ENCODE data around the gene IFI16.
A peak's percentile ranks its signal among the peaks of the same experiment; 100 is the strongest.
"Not testable (repeated sequence)": the region's sequence is repeated elsewhere in the genome, so short reads cannot be mapped to it uniquely, and the experiment has no call there.

The IFI16 gene

DNA sequence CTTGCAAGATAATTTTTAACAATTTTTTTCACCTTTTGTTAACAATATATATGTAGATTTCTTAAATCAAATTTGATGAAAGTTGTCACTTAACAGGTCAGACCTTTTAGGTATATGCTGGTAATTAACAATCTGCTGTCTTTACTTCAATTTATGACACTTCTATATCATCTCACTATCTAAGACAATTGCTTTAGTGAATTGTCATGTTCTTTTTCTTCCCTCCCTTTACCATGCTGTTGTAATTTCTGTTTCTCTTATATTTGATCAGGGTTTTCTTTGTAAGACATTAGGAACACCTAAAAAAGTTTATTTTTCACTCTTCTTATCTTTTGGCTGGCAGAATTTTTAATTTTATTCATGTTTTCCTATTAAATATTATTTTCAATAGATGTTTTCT lies 2.0 kb downstream of the IFI16 start:
- H3K27me3 Mint-ChIP-seq, result no peaks in the 10 kb centered on the region
- peaks cover 67% of the 10 kb centered on the region for H3K4me1 Mint-ChIP-seq (ENCODE audit: low read depth)
- H3K9me3 Mint-ChIP-seq, result no peaks in the 10 kb centered on the region
- peaks cover 66% of the 10 kb centered on the region for H3K36me3 Mint-ChIP-seq (ENCODE audit: low read depth)
- intact Hi-C loops (cut with micrococcal nuclease), result no loop called here
- peak overlapping the region; percentile 81 for H3K4me3 Mint-ChIP-seq
- peak overlapping the region; percentile 92 for H3K27ac Mint-ChIP-seq

DNA sequence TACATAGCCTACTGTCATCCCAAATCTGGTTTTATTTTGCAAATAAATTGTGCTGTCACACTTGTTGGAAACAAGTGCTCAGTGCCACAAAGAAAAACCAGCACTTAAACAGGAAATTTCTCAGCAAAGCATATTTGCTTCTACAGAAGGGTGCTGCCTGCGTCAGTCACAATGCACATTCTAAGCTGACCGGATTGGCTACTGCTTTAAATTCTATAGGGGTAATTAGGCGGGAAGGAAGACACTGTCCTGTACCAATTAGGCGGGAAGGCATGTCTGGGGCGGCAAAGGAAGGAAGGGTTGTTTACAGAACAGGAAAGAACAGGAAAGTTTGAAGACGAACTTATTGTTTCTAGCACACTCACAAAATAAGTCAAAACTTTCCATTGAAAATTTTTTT lies 2.8 kb downstream of the IFI16 start:
- H3K27me3 Mint-ChIP-seq, result no peaks in the 10 kb centered on the region
- peaks cover 72% of the 10 kb centered on the region for H3K36me3 Mint-ChIP-seq (ENCODE audit: low read depth)
- H3K9me3 Mint-ChIP-seq, result no peaks in the 10 kb centered on the region
- peak overlapping the region; percentile 92 for H3K27ac Mint-ChIP-seq
- peak overlapping the region; percentile 83 for H3K4me3 Mint-ChIP-seq
- intact Hi-C loops (cut with micrococcal nuclease), result no loop called here
- peaks cover 64% of the 10 kb centered on the region for H3K4me1 Mint-ChIP-seq (ENCODE audit: low read depth)

DNA sequence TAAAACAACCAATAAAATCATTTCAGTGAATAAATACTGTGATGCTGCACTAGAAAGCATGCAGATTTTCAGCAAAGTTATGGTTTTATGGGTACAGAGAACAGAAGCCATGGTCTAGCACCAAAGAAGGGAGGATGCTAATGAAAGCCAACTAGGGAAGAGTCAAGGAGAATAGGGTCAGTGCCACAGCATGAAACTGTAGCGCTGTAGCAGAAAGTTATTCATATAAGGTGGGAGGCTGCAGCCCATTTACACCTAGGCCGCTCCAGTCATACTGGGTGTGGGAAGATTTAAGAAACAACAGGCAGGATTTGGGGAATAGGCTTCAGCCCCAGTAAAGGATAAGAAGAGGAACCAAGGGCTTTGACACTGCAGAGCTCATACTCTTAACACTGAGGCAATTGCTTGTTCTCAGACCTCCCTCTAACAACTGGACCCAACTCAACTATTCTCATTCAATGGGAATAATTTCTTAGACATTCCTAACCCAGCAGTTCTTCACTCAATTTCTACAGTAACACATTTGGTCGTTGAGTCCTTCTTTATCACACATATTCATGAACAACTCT lies 4.4 kb downstream of the IFI16 start:
- H3K27ac Mint-ChIP-seq, result peak overlapping the region; percentile 92
- peaks cover 61% of the 10 kb centered on the region for H3K4me1 Mint-ChIP-seq (ENCODE audit: low read depth)
- no peaks in the 10 kb centered on the region for H3K27me3 Mint-ChIP-seq
- peaks cover 88% of the 10 kb centered on the region for H3K36me3 Mint-ChIP-seq (ENCODE audit: low read depth)
- intact Hi-C loops (cut with micrococcal nuclease), result no loop called here
- H3K4me3 Mint-ChIP-seq, result peak overlapping the region; percentile 83
- no peaks in the 10 kb centered on the region for H3K9me3 Mint-ChIP-seq

DNA sequence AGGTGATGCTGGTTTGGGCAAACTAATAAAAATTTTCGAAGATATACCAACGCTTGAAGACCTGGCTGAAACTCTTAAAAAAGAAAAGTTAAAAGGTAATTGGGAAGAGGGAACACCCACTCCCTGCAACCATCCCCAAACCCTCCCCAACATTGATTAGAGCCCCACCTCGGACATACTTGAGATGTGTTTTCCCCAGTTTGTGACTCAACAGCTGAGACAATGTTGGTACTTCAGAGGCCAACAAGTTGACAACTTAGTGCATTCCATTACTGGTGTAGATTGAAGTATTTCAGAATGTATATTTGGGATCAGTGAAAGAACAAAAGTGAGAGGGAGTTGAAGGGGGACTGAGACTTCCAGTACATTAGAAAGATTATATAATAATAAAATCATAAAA lies 5.1 kb downstream of the IFI16 start:
- Mint-ChIP-seq H3K27me3 (no peaks in the 10 kb centered on the region), H3K27ac (peak overlapping the region; percentile 92), H3K4me1 (ENCODE audit: low read depth) (peaks cover 62% of the 10 kb centered on the region), H3K36me3 (ENCODE audit: low read depth) (peaks cover 95% of the 10 kb centered on the region), H3K4me3 (peak overlapping the region; percentile 83), H3K9me3 (no peaks in the 10 kb centered on the region)
- intact Hi-C loops (cut with micrococcal nuclease), result loop anchor here (5.0 kb wide), 1 partner anchor 52 kb away; no protein-coding TSS in a partner anchor

- no peaks in the 10 kb centered on the region for H3K9me3 Mint-ChIP-seq
- H3K4me3 Mint-ChIP-seq, result peak overlapping the region; percentile 40
- H3K4me1 Mint-ChIP-seq (ENCODE audit: low read depth), result peaks cover 65% of the 10 kb centered on the region
- peak overlapping the region; percentile 92 for H3K27ac Mint-ChIP-seq
- H3K36me3 Mint-ChIP-seq (ENCODE audit: low read depth), result peaks cover 95% of the 10 kb centered on the region
- intact Hi-C loops (cut with micrococcal nuclease), result loop anchor here (5.0 kb wide), 1 partner anchor 52 kb away; no protein-coding TSS in a partner anchor
- H3K27me3 Mint-ChIP-seq, result no peaks in the 10 kb centered on the region
Measured at GRCh38 chr1:159015440-159015909, 5.8 kb downstream of the IFI16 start.

DNA sequence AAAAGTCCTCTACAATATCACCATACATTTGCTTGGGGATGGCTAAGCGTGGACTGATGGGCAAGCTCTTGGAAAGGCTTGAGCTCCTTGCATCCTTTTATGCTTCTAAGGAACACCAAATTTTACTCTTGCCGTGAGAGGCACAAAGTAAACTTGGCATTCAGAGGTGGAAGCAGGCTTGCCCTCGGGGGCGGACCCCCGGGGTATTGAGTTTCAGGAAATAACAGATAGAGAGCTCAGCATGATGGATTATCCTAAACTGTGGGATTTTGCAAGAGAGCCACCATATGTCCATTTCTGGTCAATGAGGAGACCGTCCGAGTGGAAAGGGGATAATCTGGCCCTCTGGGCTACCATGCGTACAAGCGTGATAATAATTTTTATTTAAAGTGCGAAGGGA lies 14.0 kb downstream of the IFI16 start:
- intact Hi-C loops (cut with micrococcal nuclease), result no loop called here
- Mint-ChIP-seq H3K4me1 (ENCODE audit: low read depth) (peaks cover 61% of the 10 kb centered on the region), H3K9me3 (no peaks in the 10 kb centered on the region), H3K27ac (no peak overlapping the region), H3K4me3 (no peak overlapping the region), H3K36me3 (ENCODE audit: low read depth) (peaks cover 98% of the 10 kb centered on the region), H3K27me3 (no peaks in the 10 kb centered on the region)

GRCh38 chr1:159025043-159025442 lies 15.3 kb downstream of the IFI16 start:
- Mint-ChIP-seq H3K36me3 (ENCODE audit: low read depth) (peaks cover 98% of the 10 kb centered on the region), H3K9me3 (no peaks in the 10 kb centered on the region), H3K4me3 (no peak overlapping the region), H3K4me1 (ENCODE audit: low read depth) (peaks cover 61% of the 10 kb centered on the region), H3K27me3 (no peaks in the 10 kb centered on the region), H3K27ac (no peak overlapping the region)
- intact Hi-C loops (cut with micrococcal nuclease), result no loop called here

- H3K4me3 Mint-ChIP-seq; H3K27ac Mint-ChIP-seq; H3K27me3 Mint-ChIP-seq; intact Hi-C loops (cut with micrococcal nuclease); H3K9me3 Mint-ChIP-seq: not testable (repeated sequence)
- H3K36me3 Mint-ChIP-seq (ENCODE audit: low read depth), result peaks cover 98% of the 10 kb centered on the region
- H3K4me1 Mint-ChIP-seq (ENCODE audit: low read depth), result peaks cover 74% of the 10 kb centered on the region
Measured at GRCh38 chr1:159026841-159027240, 17.1 kb downstream of the IFI16 start.

DNA sequence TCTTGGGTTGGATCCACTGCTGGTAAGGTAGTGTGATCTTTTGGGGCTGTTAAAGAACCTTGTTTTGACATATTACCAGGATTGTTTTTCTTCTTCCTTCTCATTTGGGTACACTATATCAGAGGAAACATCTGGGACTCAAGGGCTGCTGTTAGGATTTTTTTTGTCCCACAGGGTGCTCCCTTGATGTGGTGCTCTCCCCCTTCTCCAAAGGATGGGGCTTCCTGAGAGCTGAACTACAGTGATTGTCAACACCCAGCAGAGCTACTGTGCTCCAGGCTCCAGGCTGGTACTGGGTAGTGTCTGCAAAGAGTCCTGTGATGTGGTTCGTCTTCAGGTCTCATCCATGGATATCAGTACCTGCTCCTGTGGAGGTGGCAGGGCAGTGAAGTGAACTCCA lies 20.6 kb downstream of the IFI16 start:
- Mint-ChIP-seq H3K4me1 (ENCODE audit: low read depth) (peaks cover 64% of the 10 kb centered on the region), H3K9me3 (no peaks in the 10 kb centered on the region), H3K27me3 (no peaks in the 10 kb centered on the region), H3K27ac (no peak overlapping the region), H3K4me3 (no peak overlapping the region), H3K36me3 (ENCODE audit: low read depth) (peaks cover 98% of the 10 kb centered on the region)
- intact Hi-C loops (cut with micrococcal nuclease), result no loop called here

DNA sequence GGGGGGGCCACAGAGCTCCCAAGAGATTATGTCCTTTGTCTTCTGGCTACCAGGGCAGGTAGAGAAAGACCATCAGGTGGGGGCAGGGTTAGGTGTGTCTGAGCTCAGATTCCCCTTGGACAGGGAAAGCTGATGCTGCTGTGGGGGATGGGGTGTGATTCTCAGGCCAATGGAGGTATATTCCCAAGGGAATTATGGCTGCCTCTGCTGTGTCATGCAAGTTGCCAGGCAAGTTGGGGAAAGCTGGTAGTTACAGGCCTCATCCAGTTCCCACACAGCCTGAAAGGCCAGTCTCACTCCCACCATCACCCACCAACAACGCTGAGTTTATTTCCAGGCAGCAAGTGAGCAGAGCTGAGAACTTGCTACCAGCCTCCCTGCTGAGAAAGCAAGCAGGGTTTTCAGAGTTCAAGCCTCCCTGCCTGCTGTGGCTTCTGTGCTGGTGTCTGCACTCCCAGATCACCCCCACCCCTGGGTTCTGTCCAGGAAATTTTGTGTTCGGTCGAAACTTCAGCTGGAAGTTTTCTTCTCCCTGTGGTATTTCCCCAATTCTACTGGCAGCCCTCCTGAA lies 21.3 kb downstream of the IFI16 start:
- H3K4me1 Mint-ChIP-seq (ENCODE audit: low read depth), result peaks cover 57% of the 10 kb centered on the region
- no peaks in the 10 kb centered on the region for H3K27me3 Mint-ChIP-seq
- H3K36me3 Mint-ChIP-seq (ENCODE audit: low read depth), result peaks cover 98% of the 10 kb centered on the region
- H3K4me3 Mint-ChIP-seq, result no peak overlapping the region
- intact Hi-C loops (cut with micrococcal nuclease), result no loop called here
- no peaks in the 10 kb centered on the region for H3K9me3 Mint-ChIP-seq
- H3K27ac Mint-ChIP-seq, result no peak overlapping the region

DNA sequence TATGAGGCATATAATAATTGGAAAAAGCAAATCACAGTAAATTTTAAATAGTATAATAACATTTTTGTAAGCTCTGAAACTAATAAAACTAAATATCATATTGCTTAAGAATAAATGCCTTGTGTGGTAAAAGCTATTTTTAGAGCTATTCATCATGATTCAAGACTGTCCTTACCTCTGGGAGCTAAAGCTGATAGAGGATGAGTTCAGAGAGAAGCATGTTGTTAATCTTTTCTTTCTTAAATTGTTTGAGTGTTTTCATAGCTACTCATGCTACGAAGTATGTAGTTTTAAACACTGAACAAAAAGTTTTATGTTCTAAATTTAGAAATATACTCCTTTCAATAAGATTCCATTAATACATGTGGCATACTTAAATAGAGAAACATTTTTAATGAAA lies 30.5 kb downstream of the IFI16 start:
- Mint-ChIP-seq H3K27ac (no peak overlapping the region), H3K9me3 (no peaks in the 10 kb centered on the region), H3K36me3 (ENCODE audit: low read depth) (peaks cover 88% of the 10 kb centered on the region), H3K4me3 (no peak overlapping the region), H3K27me3 (no peaks in the 10 kb centered on the region), H3K4me1 (ENCODE audit: low read depth) (peaks cover 5% of the 10 kb centered on the region)
- intact Hi-C loops (cut with micrococcal nuclease), result no loop called here

DNA sequence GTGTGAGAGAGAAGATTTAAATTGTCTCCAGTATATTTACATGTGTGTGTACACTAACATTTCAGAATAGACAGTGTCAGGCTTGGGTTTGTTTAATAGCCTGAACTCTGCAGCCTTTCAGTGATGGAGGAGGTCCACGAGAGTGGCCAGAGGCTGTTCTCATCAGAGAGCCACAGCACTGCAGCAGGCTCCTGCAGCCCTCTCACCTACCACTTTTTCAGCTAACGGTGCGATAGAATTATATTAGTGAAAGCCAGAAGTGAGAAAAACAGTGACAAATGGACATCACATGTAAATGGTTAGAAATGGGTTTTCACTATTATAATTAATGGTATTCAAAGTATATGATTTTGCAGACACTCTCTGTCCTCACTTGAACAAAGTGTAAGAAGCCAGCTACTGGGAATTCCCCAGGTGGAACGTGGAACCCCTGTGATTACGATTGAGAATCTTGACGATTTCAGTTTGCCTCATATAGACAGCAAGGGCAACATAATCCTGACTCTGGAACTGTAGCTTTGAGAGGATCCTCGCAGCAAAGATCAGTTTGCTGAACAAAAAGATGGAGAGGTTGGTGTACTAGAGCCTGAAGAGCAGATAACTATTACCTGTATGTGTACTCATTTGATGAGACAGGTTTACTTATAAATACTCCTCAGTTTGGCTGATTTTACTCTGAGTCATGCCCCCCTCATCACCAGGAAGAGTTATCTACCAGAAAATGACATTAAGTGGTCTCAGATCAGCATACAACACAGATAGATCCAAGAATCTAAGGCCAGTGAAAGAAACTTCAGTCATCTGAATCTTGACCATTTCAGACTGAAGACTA lies 31.4 kb downstream of the IFI16 start:
- H3K4me3 Mint-ChIP-seq, result no peak overlapping the region
- H3K36me3 Mint-ChIP-seq (ENCODE audit: low read depth), result peaks cover 86% of the 10 kb centered on the region
- no peak overlapping the region for H3K27ac Mint-ChIP-seq
- intact Hi-C loops (cut with micrococcal nuclease), result no loop called here
- H3K27me3 Mint-ChIP-seq, result no peaks in the 10 kb centered on the region
- H3K9me3 Mint-ChIP-seq, result no peaks in the 10 kb centered on the region
- peaks cover 5% of the 10 kb centered on the region for H3K4me1 Mint-ChIP-seq (ENCODE audit: low read depth)

GRCh38 chr1:159046486-159046885 lies 36.8 kb downstream of the IFI16 start:
- H3K4me3 Mint-ChIP-seq; intact Hi-C loops (cut with micrococcal nuclease); H3K27ac Mint-ChIP-seq; H3K9me3 Mint-ChIP-seq; H3K27me3 Mint-ChIP-seq; H3K4me1 Mint-ChIP-seq (ENCODE audit: low read depth): not testable (repeated sequence)
- peaks cover 94% of the 10 kb centered on the region for H3K36me3 Mint-ChIP-seq (ENCODE audit: low read depth)

GRCh38 chr1:159051436-159051835 lies 41.7 kb downstream of the IFI16 start:
- H3K4me3 Mint-ChIP-seq, result no peak overlapping the region
- H3K36me3 Mint-ChIP-seq (ENCODE audit: low read depth), result peaks cover 99% of the 10 kb centered on the region
- no peaks in the 10 kb centered on the region for H3K9me3 Mint-ChIP-seq
- H3K27me3 Mint-ChIP-seq, result no peaks in the 10 kb centered on the region
- no peak overlapping the region for H3K27ac Mint-ChIP-seq
- intact Hi-C loops (cut with micrococcal nuclease), result no loop called here
- H3K4me1 Mint-ChIP-seq (ENCODE audit: low read depth), result peaks cover 34% of the 10 kb centered on the region
